DOHH2 (cell line): ENCODE results near the gene ETV7.

Experiments used
- H3F3A ChIP-seq: fragments of 200-600 bp; sonication (generic), shearing (Covaris generic); 2 replicates; pipeline ENCODE4 v1.6.0; 2016; ENCODE audit warnings: antibody characterized with exemption, mild to moderate bottlenecking; ENCODE audit not compliant: control insufficient read depth, insufficient read depth
- H3K27ac ChIP-seq: fragments of 200-600 bp; sonication (generic); 2 replicates; pipeline ENCODE4 v1.5.1; 2014; ENCODE audit warnings: low read depth, mild to moderate bottlenecking, low read length, moderate library complexity
- H3K27me3 ChIP-seq: fragments of 200-600 bp; sonication (generic); 2 replicates; pipeline ENCODE4 v1.6.1; 2014; ENCODE audit warnings: mild to moderate bottlenecking, low read length, mixed read lengths; ENCODE audit not compliant: control insufficient read depth
- H3K36me3 ChIP-seq: fragments of 200-600 bp; sonication (generic); 2 replicates; pipeline ENCODE4 v1.6.1; 2014; ENCODE audit warnings: mild to moderate bottlenecking, low read length, moderate library complexity, mixed read lengths; ENCODE audit not compliant: control insufficient read depth
- H3K4me1 ChIP-seq: fragments of 200-600 bp; sonication (generic); 2 replicates; pipeline ENCODE4 v1.6.1; 2014; ENCODE audit warnings: mild to moderate bottlenecking, low read length, mixed read lengths; ENCODE audit not compliant: control insufficient read depth
- H3K4me2 ChIP-seq: fragments of 200-600 bp; sonication (generic); 2 replicates; pipeline ENCODE4 v1.6.0; 2014; ENCODE audit warnings: mild to moderate bottlenecking, low read length, moderate library complexity
- H3K4me3 ChIP-seq: fragments of 200-600 bp; sonication (generic); 2 replicates; pipeline ENCODE4 v1.5.1; 2014; ENCODE audit warnings: mild to moderate bottlenecking, low read length, mixed read lengths
- H3K79me2 ChIP-seq: fragments of 200-600 bp; sonication (generic); 2 replicates; pipeline ENCODE4 v1.6.1; 2014; ENCODE audit warnings: mild to moderate bottlenecking, low read length, mixed read lengths; ENCODE audit not compliant: control insufficient read depth
- H3K9me2 ChIP-seq: fragments of 200-600 bp; sonication (generic); replicated peaks from 2 replicates; pipeline ENCODE4 v1.6.1; 2014; ENCODE audit warnings: mild to moderate bottlenecking, low read length, mixed read lengths; ENCODE audit not compliant: control insufficient read depth
- H3K9me3 ChIP-seq: fragments of 200-600 bp; sonication (generic); 2 replicates; pipeline ENCODE4 v1.6.1; 2014; ENCODE audit warnings: antibody characterized with exemption, low read length, mixed read lengths; ENCODE audit not compliant: control insufficient read depth, insufficient read depth
- H4K20me1 ChIP-seq: fragments of 200-600 bp; sonication (generic); 2 replicates; pipeline ENCODE4 v1.6.0; 2014; ENCODE audit warnings: low read depth, mild to moderate bottlenecking, antibody characterized with exemption, low read length, moderate library complexity; ENCODE audit not compliant: control insufficient read depth, insufficient read depth
- EZH2phosphoT487 ChIP-seq: fragments of 200-600 bp; sonication (generic); IDR thresholded peaks from 2 replicates; pipeline ENCODE4 v1.6.1; 2017; ENCODE audit warnings: borderline replicate concordance, mild to moderate bottlenecking, antibody characterized with exemption, low read length, moderate library complexity, mixed read lengths
- TF ChIP-seq, protein P1 (sequence below): fragments of 200-600 bp; sonication (generic); IDR thresholded peaks from one replicate; pipeline ENCODE4 v1.5.1; 2014; ENCODE audit warnings: antibody characterized with exemption, mild to moderate bottlenecking, low read depth, low read length; ENCODE audit not compliant: poor library complexity, severe bottlenecking

ETV7 gene

DNA sequence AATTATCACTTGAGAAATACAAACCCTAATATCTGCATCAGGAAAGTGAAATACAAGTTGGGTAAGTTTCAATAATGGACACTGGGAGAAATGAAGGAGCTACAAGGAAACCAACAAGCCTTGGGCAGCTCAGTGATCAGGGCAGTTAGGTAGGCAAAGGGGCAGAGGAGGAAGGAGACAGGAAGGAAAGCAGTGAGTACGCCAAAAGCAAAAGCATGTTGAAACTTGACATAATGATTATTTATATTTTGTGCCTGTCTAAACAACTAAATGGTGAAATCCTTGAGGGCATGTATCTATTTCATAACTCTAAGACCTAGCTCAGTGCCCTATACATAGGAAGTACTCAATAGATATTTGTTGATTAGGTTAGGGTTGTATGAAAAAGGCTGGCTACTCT lies 31.8 kb upstream of the ETV7 start:
- H3K4me3 ChIP-seq, result no peak overlapping the region
- TF ChIP-seq, protein P1, sequence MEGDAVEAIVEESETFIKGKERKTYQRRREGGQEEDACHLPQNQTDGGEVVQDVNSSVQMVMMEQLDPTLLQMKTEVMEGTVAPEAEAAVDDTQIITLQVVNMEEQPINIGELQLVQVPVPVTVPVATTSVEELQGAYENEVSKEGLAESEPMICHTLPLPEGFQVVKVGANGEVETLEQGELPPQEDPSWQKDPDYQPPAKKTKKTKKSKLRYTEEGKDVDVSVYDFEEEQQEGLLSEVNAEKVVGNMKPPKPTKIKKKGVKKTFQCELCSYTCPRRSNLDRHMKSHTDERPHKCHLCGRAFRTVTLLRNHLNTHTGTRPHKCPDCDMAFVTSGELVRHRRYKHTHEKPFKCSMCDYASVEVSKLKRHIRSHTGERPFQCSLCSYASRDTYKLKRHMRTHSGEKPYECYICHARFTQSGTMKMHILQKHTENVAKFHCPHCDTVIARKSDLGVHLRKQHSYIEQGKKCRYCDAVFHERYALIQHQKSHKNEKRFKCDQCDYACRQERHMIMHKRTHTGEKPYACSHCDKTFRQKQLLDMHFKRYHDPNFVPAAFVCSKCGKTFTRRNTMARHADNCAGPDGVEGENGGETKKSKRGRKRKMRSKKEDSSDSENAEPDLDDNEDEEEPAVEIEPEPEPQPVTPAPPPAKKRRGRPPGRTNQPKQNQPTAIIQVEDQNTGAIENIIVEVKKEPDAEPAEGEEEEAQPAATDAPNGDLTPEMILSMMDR, result no peak
- no peak for TF ChIP-seq EZH2phosphoT487
- 0 out of 2 replicates have a peak, but pooled peaks cover 5% of the 10 kb centered on the region for H3K27me3 ChIP-seq
- no peaks in the 10 kb centered on the region for H3K36me3 ChIP-seq
- H4K20me1 ChIP-seq, result no peaks in the 10 kb centered on the region
- no peak overlapping the region for H3K27ac ChIP-seq
- H3K4me1 ChIP-seq, result peaks cover 18% of the 10 kb centered on the region
- no peaks in the 10 kb centered on the region for H3K9me2 ChIP-seq
- H3K9me3 ChIP-seq, result no peaks in the 10 kb centered on the region
- H3K79me2 ChIP-seq, result no peaks in the 10 kb centered on the region
- H3K4me2 ChIP-seq, result no peak overlapping the region
- no peaks in the 10 kb centered on the region for H3F3A ChIP-seq

DNA sequence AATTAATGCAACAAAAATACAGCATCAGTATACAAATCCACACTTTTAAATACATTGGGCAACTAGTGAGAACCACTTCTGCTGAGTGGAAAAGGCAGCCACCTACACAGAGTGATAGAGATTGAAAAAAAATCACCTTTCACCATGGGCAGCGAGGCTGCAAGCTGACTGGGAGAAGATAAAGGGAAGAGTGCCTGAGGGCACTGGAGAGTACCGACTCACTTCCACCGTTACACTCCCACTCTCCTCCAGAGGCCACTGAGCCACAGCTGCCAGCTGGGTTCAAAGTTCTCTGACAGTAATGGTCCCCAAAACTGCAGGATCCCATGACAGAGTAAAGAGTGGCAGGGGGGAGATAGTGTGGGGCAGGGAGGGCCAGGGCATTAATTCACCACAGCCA lies 31.1 kb upstream of the ETV7 start:
- H3K79me2 ChIP-seq, result no peaks in the 10 kb centered on the region
- no peaks in the 10 kb centered on the region for H3K36me3 ChIP-seq
- H3K9me3 ChIP-seq, result 0 out of 2 replicates have a peak, but pooled peaks cover 1% of the 10 kb centered on the region
- H3F3A ChIP-seq, result no peaks in the 10 kb centered on the region
- H3K9me2 ChIP-seq, result no peaks in the 10 kb centered on the region
- peaks cover 12% of the 10 kb centered on the region for H3K4me1 ChIP-seq
- no peak overlapping the region for H3K27ac ChIP-seq
- H4K20me1 ChIP-seq, result no peaks in the 10 kb centered on the region
- no peak for TF ChIP-seq EZH2phosphoT487
- TF ChIP-seq, protein P1, result no peak
- no peak overlapping the region for H3K4me3 ChIP-seq
- H3K4me2 ChIP-seq, result no peak overlapping the region
- H3K27me3 ChIP-seq, result 0 out of 2 replicates have a peak, but pooled peaks cover 5% of the 10 kb centered on the region

DNA sequence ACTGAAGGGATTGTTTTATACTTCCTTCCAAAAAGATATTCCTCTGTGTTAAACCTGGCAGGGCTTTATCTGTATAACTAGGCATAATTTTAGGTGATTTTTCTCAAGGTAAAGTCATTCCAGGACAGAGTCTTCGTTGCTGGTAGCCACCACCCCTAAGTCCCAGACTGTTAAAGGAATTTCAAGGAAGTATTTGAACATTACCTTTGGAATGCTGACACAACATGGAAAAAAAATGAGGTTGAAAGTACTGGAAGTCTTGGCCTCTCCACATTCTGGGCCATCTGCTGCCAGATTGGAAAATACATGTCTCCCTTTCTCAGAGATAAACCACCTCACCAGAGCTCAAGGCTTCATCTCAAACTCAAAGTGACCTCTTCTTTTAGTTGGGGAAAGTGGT lies 27.0 kb upstream of the ETV7 start:
- no peak for TF ChIP-seq EZH2phosphoT487
- TF ChIP-seq, protein P1, result no peak
- H3K4me1 ChIP-seq, result no peaks in the 10 kb centered on the region

More for the DNA sequence above, 27.0 kb upstream of the ETV7 start:
- 0 out of 2 replicates have a peak, but pooled peaks cover 4% of the 10 kb centered on the region for H3K9me3 ChIP-seq
- no peak overlapping the region for H3K4me3 ChIP-seq
- no peaks in the 10 kb centered on the region for H3K36me3 ChIP-seq
- H3K79me2 ChIP-seq, result no peaks in the 10 kb centered on the region
- H3F3A ChIP-seq, result no peaks in the 10 kb centered on the region
- H3K9me2 ChIP-seq, result no peaks in the 10 kb centered on the region
- peaks cover 8% of the 10 kb centered on the region; the same call in 1 of the 2 replicates for H3K27me3 ChIP-seq
- no peaks in the 10 kb centered on the region for H4K20me1 ChIP-seq
- no peak overlapping the region for H3K4me2 ChIP-seq
- H3K27ac ChIP-seq, result no peak overlapping the region
